ENCODE measurements around the gene KDM4C.

- TF ChIP-seq POLR2AphosphoS5 (IDR thresholded peaks at IDR 0.05) (no peak), CTCF (IDR thresholded peaks at IDR 0.05) (no peak), POLR2A (IDR thresholded peaks at IDR 0.05) (no peak), EP300 (IDR thresholded peaks at IDR 0.05) (no peak)
Measured at GRCh38 chr9:6733831-6734230, 23.9 kb upstream of the KDM4C start.
